Cortex of kidney (tissue), 1 donor: ENCODE results near the gene IP6K1.
"Not testable (repeated sequence)": the region's sequence is repeated elsewhere in the genome, so short reads cannot be mapped to it uniquely, and the experiment has no call there.

ENCODE experiments used
- DNase-seq: peaks from one replicate; lab custom pipeline; 2025; lab: John Stamatoyannopoulos, UW

Gene IP6K1

GRCh38 chr3:49763981-49764380 is 22.4 kb downstream of the IP6K1 start:
- DNase-seq: no peak

GRCh38 chr3:49761661-49762060 is 24.7 kb downstream of the IP6K1 start:
- no peak for DNase-seq

- DNase-seq: no peak
Observed at GRCh38 chr3:49759226-49759625, 27.1 kb downstream of the IP6K1 start.

GRCh38 chr3:49757197-49757596 is 29.1 kb downstream of the IP6K1 start:
- no peak for DNase-seq

- DNase-seq: no peak
Observed at GRCh38 chr3:49756036-49756435, 30.3 kb downstream of the IP6K1 start.

- DNase-seq: no peak
Observed at GRCh38 chr3:49754536-49754935, 31.8 kb downstream of the IP6K1 start.

GRCh38 chr3:49751501-49751900 is 34.8 kb downstream of the IP6K1 start:
- no peak for DNase-seq

GRCh38 chr3:49750056-49750455 is 36.3 kb downstream of the IP6K1 start:
- no peak for DNase-seq

- not testable (repeated sequence) for DNase-seq
Observed at GRCh38 chr3:49748874-49749273, 37.5 kb downstream of the IP6K1 start.

GRCh38 chr3:49747792-49748480 is 38.4 kb downstream of the IP6K1 start:
- no peak for DNase-seq

GRCh38 chr3:49745986-49746385 is 40.4 kb downstream of the IP6K1 start:
- no peak for DNase-seq

- DNase-seq: no peak
Observed at GRCh38 chr3:49740427-49740826, 45.9 kb downstream of the IP6K1 start.

- DNase-seq: no peak
Observed at GRCh38 chr3:49738067-49738713, 48.2 kb downstream of the IP6K1 start.

- DNase-seq: no peak
Observed at GRCh38 chr3:49734752-49735151, 51.6 kb downstream of the IP6K1 start.

- DNase-seq: no peak
Observed at GRCh38 chr3:49733551-49733950, 52.8 kb downstream of the IP6K1 start.

- no peak for DNase-seq
Observed at GRCh38 chr3:49732597-49732996, 53.7 kb downstream of the IP6K1 start.

- DNase-seq: no peak
Observed at GRCh38 chr3:49729966-49730609, 56.3 kb downstream of the IP6K1 start.

GRCh38 chr3:49727924-49728361 is 58.4 kb downstream of the IP6K1 start:
- DNase-seq: no peak

GRCh38 chr3:49727154-49727923 is 59.0 kb downstream of the IP6K1 start:
- no peak for DNase-seq

GRCh38 chr3:49725906-49726681 is 60.2 kb downstream of the IP6K1 start:
- DNase-seq: no peak

- DNase-seq: no peak
Observed at GRCh38 chr3:49724586-49724985, 61.8 kb downstream of the IP6K1 start.
